ENCODE results near the gene RNU1-4.
"Not testable (repeated sequence)": the region's sequence is repeated elsewhere in the genome, so short reads cannot be mapped to it uniquely, and the experiment has no call there.

The RNU1-4 gene

GRCh38 chr1:16755385-16755784 lies 15.1 kb downstream of the RNU1-4 start:
- FAIRE-seq; DNase-seq (ENCODE audit: insufficient read length): not testable (repeated sequence)

GRCh38 chr1:16755932-16756331 lies 15.6 kb downstream of the RNU1-4 start:
- FAIRE-seq; DNase-seq (ENCODE audit: insufficient read length): not testable (repeated sequence)

- FAIRE-seq; DNase-seq (ENCODE audit: insufficient read length): not testable (repeated sequence)
These were observed 17.3 kb downstream of the RNU1-4 start for GRCh38 chr1:16757574-16757973.

- FAIRE-seq; DNase-seq (ENCODE audit: insufficient read length): not testable (repeated sequence)
These were observed 17.7 kb downstream of the RNU1-4 start for GRCh38 chr1:16758060-16758459.

- FAIRE-seq; DNase-seq (ENCODE audit: insufficient read length): not testable (repeated sequence)
These were observed 18.8 kb downstream of the RNU1-4 start for GRCh38 chr1:16759041-16759493.

GRCh38 chr1:16759650-16760455 lies 19.5 kb downstream of the RNU1-4 start:
- FAIRE-seq; DNase-seq (ENCODE audit: insufficient read length): not testable (repeated sequence)

- FAIRE-seq; DNase-seq (ENCODE audit: insufficient read length): not testable (repeated sequence)
These were observed 20.1 kb downstream of the RNU1-4 start for GRCh38 chr1:16760456-16760765.

GRCh38 chr1:16760801-16761200 lies 20.5 kb downstream of the RNU1-4 start:
- FAIRE-seq = not testable (repeated sequence)

GRCh38 chr1:16764248-16764819 lies 24.0 kb downstream of the RNU1-4 start:
- FAIRE-seq; DNase-seq (ENCODE audit: insufficient read length): not testable (repeated sequence)

More at GRCh38 chr1:16760801-16761200, 20.5 kb downstream of the RNU1-4 start:
- not testable (repeated sequence) for DNase-seq (ENCODE audit: insufficient read length)

GRCh38 chr1:16764820-16765655 lies 24.7 kb downstream of the RNU1-4 start:
- not testable (repeated sequence) for FAIRE-seq; DNase-seq (ENCODE audit: insufficient read length)

- not testable (repeated sequence) for DNase-seq (ENCODE audit: insufficient read length); FAIRE-seq
These were observed 25.7 kb downstream of the RNU1-4 start for GRCh38 chr1:16765731-16766605.

- not testable (repeated sequence) for FAIRE-seq; DNase-seq (ENCODE audit: insufficient read length)
These were observed 26.5 kb downstream of the RNU1-4 start for GRCh38 chr1:16766689-16767256.

GRCh38 chr1:16770139-16770759 lies 29.9 kb downstream of the RNU1-4 start:
- FAIRE-seq; DNase-seq (ENCODE audit: insufficient read length): not testable (repeated sequence)

GRCh38 chr1:16770896-16771446 lies 30.7 kb downstream of the RNU1-4 start:
- FAIRE-seq; DNase-seq (ENCODE audit: insufficient read length): not testable (repeated sequence)

- DNase-seq (ENCODE audit: insufficient read length); FAIRE-seq: not testable (repeated sequence)
These were observed 32.2 kb downstream of the RNU1-4 start for GRCh38 chr1:16772275-16773204.

GRCh38 chr1:16773205-16773596 lies 32.9 kb downstream of the RNU1-4 start:
- not testable (repeated sequence) for FAIRE-seq; DNase-seq (ENCODE audit: insufficient read length)

- not testable (repeated sequence) for DNase-seq (ENCODE audit: insufficient read length); FAIRE-seq
These were observed 33.4 kb downstream of the RNU1-4 start for GRCh38 chr1:16773723-16774122.
